ENCODE data around the gene FHOD3. TPM values are rescaled to one million over a fixed set of nuclear protein-coding genes. Genes with fewer than 3 reads are reported as not detected.

FHOD3 gene
- total RNA-seq, 1 donor from 2014 or later: 8.9 TPM

- H3K4me1 Mint-ChIP-seq (ENCODE audit: low read depth): peaks cover 10% of the 10 kb centered on the region
- H3K27me3 Mint-ChIP-seq (ENCODE audit: low read depth): no peaks in the 10 kb centered on the region
- no peak overlapping the region for H3K27ac Mint-ChIP-seq (ENCODE audit: unreplicated experiment)
- no peak for TF ChIP-seq CTCF (IDR thresholded peaks at IDR 0.05)
- H3K4me3 Mint-ChIP-seq (ENCODE audit: unreplicated experiment): no peak overlapping the region
- DNase-seq (ENCODE audit: low spot score): no peak
- H3K36me3 Mint-ChIP-seq (ENCODE audit: low read depth): no peaks in the 10 kb centered on the region
- no peaks in the 10 kb centered on the region for H3K9me3 Mint-ChIP-seq (ENCODE audit: low read depth)
Measured at GRCh38 chr18:36427831-36428230, 130.3 kb downstream of the FHOD3 start.

- DNase-seq (ENCODE audit: low spot score): no peak
- H3K36me3 Mint-ChIP-seq (ENCODE audit: low read depth): no peaks in the 10 kb centered on the region
- no peak overlapping the region for H3K27ac Mint-ChIP-seq (ENCODE audit: unreplicated experiment)
- no peaks in the 10 kb centered on the region for H3K27me3 Mint-ChIP-seq (ENCODE audit: low read depth)
- H3K4me3 Mint-ChIP-seq (ENCODE audit: unreplicated experiment): no peak overlapping the region
- no peaks in the 10 kb centered on the region for H3K9me3 Mint-ChIP-seq (ENCODE audit: low read depth)
- H3K4me1 Mint-ChIP-seq (ENCODE audit: low read depth): peaks cover 10% of the 10 kb centered on the region
- TF ChIP-seq CTCF (IDR thresholded peaks at IDR 0.05): no peak
Measured at GRCh38 chr18:36428431-36429029, 131.0 kb downstream of the FHOD3 start.

DNA sequence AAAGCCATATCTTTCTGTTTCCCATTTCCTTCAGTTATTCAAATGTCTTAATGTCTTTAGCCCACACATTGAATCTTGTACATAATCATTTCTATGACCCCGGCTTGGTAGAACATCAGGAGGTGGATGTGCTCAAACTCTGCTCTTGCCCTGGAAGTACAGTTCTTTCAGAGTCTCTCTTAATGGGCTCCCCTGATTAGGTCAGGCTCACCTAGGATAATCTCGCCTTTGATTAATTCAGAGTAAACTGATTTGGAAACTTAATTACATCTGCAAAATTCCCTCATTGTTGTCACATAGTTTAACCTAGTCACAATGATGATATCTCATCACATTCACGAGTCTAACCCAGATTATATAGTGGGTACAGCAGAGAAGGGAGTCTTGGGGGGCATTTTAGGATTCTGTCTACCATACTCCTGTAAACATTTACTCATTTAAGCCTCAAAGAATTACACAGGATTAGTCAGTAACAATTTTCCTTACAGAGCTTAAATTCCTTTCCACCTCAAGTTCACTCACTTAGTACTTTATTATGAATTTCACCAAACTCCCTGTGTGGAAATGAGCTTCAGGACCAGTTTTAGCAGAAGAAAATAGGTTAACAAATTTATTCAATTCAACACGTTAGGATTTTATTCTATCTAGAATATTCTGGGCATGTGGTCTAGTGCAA lies 135.5 kb downstream of the FHOD3 start:
- no peaks in the 10 kb centered on the region for H3K27me3 Mint-ChIP-seq (ENCODE audit: low read depth)
- no peak for DNase-seq (ENCODE audit: low spot score)
- H3K4me3 Mint-ChIP-seq (ENCODE audit: unreplicated experiment): no peak overlapping the region
- peaks cover 12% of the 10 kb centered on the region for H3K4me1 Mint-ChIP-seq (ENCODE audit: low read depth)
- no peaks in the 10 kb centered on the region for H3K9me3 Mint-ChIP-seq (ENCODE audit: low read depth)
- H3K36me3 Mint-ChIP-seq (ENCODE audit: low read depth): no peaks in the 10 kb centered on the region
- TF ChIP-seq CTCF (IDR thresholded peaks at IDR 0.05): no peak
- no peak overlapping the region for H3K27ac Mint-ChIP-seq (ENCODE audit: unreplicated experiment)

DNA sequence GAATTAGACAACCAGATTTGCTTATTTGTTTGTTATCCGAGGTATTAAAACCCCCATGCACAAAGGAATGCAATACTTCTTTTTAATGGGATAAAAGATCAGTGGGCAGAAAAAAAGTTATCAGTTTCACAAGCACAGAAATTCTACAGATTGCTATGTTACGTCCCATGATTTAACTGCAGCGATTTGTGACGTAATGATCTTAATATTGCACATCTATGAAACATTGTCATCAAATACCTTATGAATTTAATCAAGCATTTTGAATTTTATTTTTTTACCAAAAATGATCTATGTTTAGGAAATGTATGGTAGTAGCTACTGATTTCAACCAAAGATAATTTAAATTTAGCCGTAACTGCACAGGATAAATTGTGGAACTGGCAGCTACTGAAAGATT lies 138.9 kb downstream of the FHOD3 start:
- H3K4me3 Mint-ChIP-seq (ENCODE audit: unreplicated experiment): no peak overlapping the region
- DNase-seq (ENCODE audit: low spot score): no peak
- H3K27me3 Mint-ChIP-seq (ENCODE audit: low read depth): no peaks in the 10 kb centered on the region
- no peak overlapping the region for H3K27ac Mint-ChIP-seq (ENCODE audit: unreplicated experiment)
- H3K4me1 Mint-ChIP-seq (ENCODE audit: low read depth): peaks cover 39% of the 10 kb centered on the region
- TF ChIP-seq CTCF (IDR thresholded peaks at IDR 0.05): no peak
- H3K9me3 Mint-ChIP-seq (ENCODE audit: low read depth): no peaks in the 10 kb centered on the region
- H3K36me3 Mint-ChIP-seq (ENCODE audit: low read depth): no peaks in the 10 kb centered on the region

GRCh38 chr18:36440614-36441013 lies 143.1 kb downstream of the FHOD3 start:
- no peak for TF ChIP-seq CTCF (IDR thresholded peaks at IDR 0.05)
- no peaks in the 10 kb centered on the region for H3K27me3 Mint-ChIP-seq (ENCODE audit: low read depth)
- H3K4me1 Mint-ChIP-seq (ENCODE audit: low read depth): peaks cover 70% of the 10 kb centered on the region
- H3K4me3 Mint-ChIP-seq (ENCODE audit: unreplicated experiment): no peak overlapping the region
- H3K9me3 Mint-ChIP-seq (ENCODE audit: low read depth): peaks cover 5% of the 10 kb centered on the region
- peak overlapping the region; percentile 88 for H3K27ac Mint-ChIP-seq (ENCODE audit: unreplicated experiment)
- DNase-seq (ENCODE audit: low spot score): no peak
- peaks cover 2% of the 10 kb centered on the region for H3K36me3 Mint-ChIP-seq (ENCODE audit: low read depth)

All from chondrocyte (in vitro differentiated cells).